HG02884 (cell line): ENCODE results near the gene PPP1R12B.
"Not testable (repeated sequence)": the region's sequence is repeated elsewhere in the genome, so short reads cannot be mapped to it uniquely, and the experiment has no call there.

Experiments
- ATAC-seq: cut with Tn5 transposase; IDR thresholded peaks from one replicate; pipeline ENCODE4 v1.9.1; 2021; ENCODE audit warnings: mild to moderate bottlenecking, moderate library complexity; ENCODE audit not compliant: unreplicated experiment

The PPP1R12B gene

GRCh38 chr1:202599669-202600431 is 251.4 kb downstream of the PPP1R12B start:
- ATAC-seq: no peak

- no peak for ATAC-seq
Measured at GRCh38 chr1:202600432-202601041, 252.0 kb downstream of the PPP1R12B start.

GRCh38 chr1:202603435-202603834 is 254.9 kb downstream of the PPP1R12B start:
- ATAC-seq: no peak

GRCh38 chr1:202605515-202605914 is 257.0 kb downstream of the PPP1R12B start:
- no peak for ATAC-seq

- not testable (repeated sequence) for ATAC-seq
Measured at GRCh38 chr1:202612036-202612435, 263.5 kb downstream of the PPP1R12B start.

GRCh38 chr1:202613571-202613970 is 265.1 kb downstream of the PPP1R12B start:
- ATAC-seq: no peak

- ATAC-seq: not testable (repeated sequence)
Measured at GRCh38 chr1:202614363-202615207, 266.1 kb downstream of the PPP1R12B start.

- ATAC-seq: not testable (repeated sequence)
Measured at GRCh38 chr1:202615208-202615500, 266.7 kb downstream of the PPP1R12B start.

GRCh38 chr1:202615501-202616354 is 267.2 kb downstream of the PPP1R12B start:
- peak; percentile 59 for ATAC-seq

GRCh38 chr1:202616355-202616915 is 267.9 kb downstream of the PPP1R12B start:
- ATAC-seq: peak; percentile 36

GRCh38 chr1:202619012-202619411 is 270.5 kb downstream of the PPP1R12B start:
- ATAC-seq: not testable (repeated sequence)

GRCh38 chr1:202619505-202619904 is 271.0 kb downstream of the PPP1R12B start:
- no peak for ATAC-seq

GRCh38 chr1:202620036-202620435 is 271.5 kb downstream of the PPP1R12B start:
- ATAC-seq: not testable (repeated sequence)

- ATAC-seq: no peak
Measured at GRCh38 chr1:202621446-202621845, 272.9 kb downstream of the PPP1R12B start.

- no peak for ATAC-seq
Measured at GRCh38 chr1:202622388-202622787, 273.9 kb downstream of the PPP1R12B start.

- ATAC-seq: no peak
Measured at GRCh38 chr1:202623075-202623474, 274.6 kb downstream of the PPP1R12B start.

- not testable (repeated sequence) for ATAC-seq
Measured at GRCh38 chr1:202623476-202623875, 275.0 kb downstream of the PPP1R12B start.

GRCh38 chr1:202624088-202624780 is 275.7 kb downstream of the PPP1R12B start:
- ATAC-seq: no peak

GRCh38 chr1:202624781-202625108 is 276.2 kb downstream of the PPP1R12B start:
- ATAC-seq: no peak
